ENCODE results near the gene ETDB.
"Not testable (repeated sequence)": the region's sequence is repeated elsewhere in the genome, so short reads cannot be mapped to it uniquely, and the experiment has no call there.

GRCh38 chrX:135116064-135116463 is 4.3 kb downstream of the ETDB start:
- TF ChIP-seq POLR2A (IDR thresholded peaks at IDR 0.05); CTCF (IDR thresholded peaks at IDR 0.05); EP300 (IDR thresholded peaks at IDR 0.05; ENCODE audit: low read depth): not testable (repeated sequence)

Measured in transverse colon (tissue), 3 donors.